HepG2 (cell line): ENCODE measurements around the gene CACNA2D3. TPM values are rescaled to one million over a fixed set of nuclear protein-coding genes. Genes with fewer than 3 reads are reported as not detected.

ENCODE experiments used
- ATAC-seq: fragments of 200-7000 bp; cut with Tn5 transposase; 3 replicates; pipeline ENCODE4 v1.9.1; 2020; ENCODE audit warnings: mild to moderate bottlenecking, moderate library complexity
- BruUV-seq: library from RNA; stranded (reverse); fragments of 400-500 nt; replicated peaks from 2 replicates; lab custom pipeline; 2021; lab: Mats Ljungman, UMichigan
- CTCF ChIA-PET: fragments of 300-600 bp; formaldehyde crosslinking; extraction: SDS; loops from one replicate; lab custom pipeline; 2021; ENCODE audit warnings: low total read pairs, inconsistent platforms, low intra/inter-chr PET ratio; lab: Yijun Ruan, JAX
- POLR2A ChIA-PET: fragments of 350-600 bp; sonication (Branson Sonifier 250); formaldehyde crosslinking; loops from one replicate; lab custom pipeline; 2020; ENCODE audit warnings: antibody characterized with exemption, inconsistent platforms; lab: Yijun Ruan, JAX
- DNase-seq: peaks from one replicate; pipeline ENCODE4 v3.0.0-alpha.2; 2015; ENCODE audit warnings: low spot score
- FAIRE-seq: peaks from 3 replicates; lab custom pipeline; 2011; peaks lifted over from hg19 to GRCh38; lab: Jason Lieb, UNC
- H2AFZ ChIP-seq: one replicate; pipeline ENCODE4 v1.6.1; 2011; ENCODE audit warnings: low read length, inconsistent platforms
- H3K27ac ChIP-seq: fragments of 300-600 bp; 3 replicates; pipeline ENCODE4 v1.8.0; 2011; ENCODE audit warnings: mixed run types, mild to moderate bottlenecking, mixed read lengths, low read length, inconsistent platforms; ENCODE audit not compliant: insufficient read depth; ENCODE audit errors: extremely low read length
- H3K27me3 ChIP-seq, 2 experiments: fragments of 200-600 bp in 1 of 2; 2 replicates in 1 of 2; 3 replicates in 1 of 2; pipeline versions ENCODE4 v1.6.0 to v1.8.0; 2011; ENCODE audit warnings: low read length in 2 of 2, mild to moderate bottlenecking in 2 of 2, moderate library complexity in 2 of 2, inconsistent platforms in 1 of 2; ENCODE audit not compliant: insufficient read depth in 2 of 2, control insufficient read depth in 1 of 2
- H3K36me3 ChIP-seq, 2 experiments: fragments of 200-600 bp in 1 of 2; replicated peaks in 1 of 2; 2 replicates in 1 of 2; 3 replicates in 1 of 2; pipeline versions ENCODE4 v1.5.1 to v1.8.0; 2011; ENCODE audit warnings: low read length in 2 of 2, inconsistent platforms in 1 of 2; ENCODE audit not compliant: insufficient read depth in 2 of 2, control insufficient read depth in 1 of 2
- H3K4me1 ChIP-seq: 2 replicates; pipeline ENCODE4 v1.5.1; 2012; ENCODE audit warnings: low read length, inconsistent platforms; ENCODE audit not compliant: insufficient read depth
- H3K4me2 ChIP-seq: 2 replicates; pipeline ENCODE4 v1.6.0; 2011; ENCODE audit warnings: low read depth, low read length, inconsistent platforms
- H3K4me3 ChIP-seq, 3 experiments: fragments of 200-600 bp in 1 of 3; sonication (generic), shearing (Covaris generic) in 1 of 3; replicated peaks in 1 of 3; 2 replicates each; pipeline ENCODE4 v1.5.1; 2011 to 2016; ENCODE audit warnings: low read length in 3 of 3, inconsistent platforms in 2 of 3, low read depth in 2 of 3, mild to moderate bottlenecking in 2 of 3, control low read depth in 1 of 3, mixed read lengths in 1 of 3; ENCODE audit not compliant: insufficient read depth in 1 of 3
- H3K79me2 ChIP-seq: one replicate; pipeline ENCODE4 v1.6.1; 2011; ENCODE audit warnings: low read length, inconsistent platforms; ENCODE audit not compliant: insufficient read depth
- H3K9ac ChIP-seq: 2 replicates; pipeline ENCODE4 v1.6.0; 2011; ENCODE audit warnings: mild to moderate bottlenecking, low read depth, low read length, inconsistent platforms; ENCODE audit not compliant: insufficient read depth
- H3K9me3 ChIP-seq: 2 replicates; pipeline ENCODE4 v1.5.1; 2012; ENCODE audit warnings: mild to moderate bottlenecking, low read length
- H4K20me1 ChIP-seq: 2 replicates; pipeline ENCODE4 v1.6.0; 2011; ENCODE audit warnings: inconsistent platforms, mild to moderate bottlenecking, low read length, moderate library complexity; ENCODE audit not compliant: insufficient read depth
- ATF7 ChIP-seq, 2 experiments: fragments of 450-650 bp in 1 of 2; sonication (generic) in 1 of 2; formaldehyde crosslinking in 1 of 2; IDR thresholded peaks; 2 replicates each; pipeline versions ENCODE4 v1.4.0 to v1.6.1; 2016 to 2020; ENCODE audit warnings: antibody characterized with exemption in 1 of 2, mild to moderate bottlenecking in 1 of 2, missing genetic modification reagents in 1 of 2
- KLF9 ChIP-seq: IDR thresholded peaks from 2 replicates; pipeline ENCODE4 v1.6.1; 2016; ENCODE audit warnings: low read depth
- NR2F2 ChIP-seq: IDR thresholded peaks from 2 replicates; pipeline ENCODE4 v1.6.1; 2012; ENCODE audit warnings: low read depth, inconsistent platforms, borderline replicate concordance
- SUZ12 ChIP-seq: fragments of 150-350 bp; IDR thresholded peaks from 2 replicates; pipeline ENCODE4 v1.6.1; 2014; ENCODE audit warnings: low read depth, low read length
- TCF7L2 ChIP-seq: IDR thresholded peaks from 2 replicates; pipeline ENCODE4 v1.6.1; 2011; ENCODE audit warnings: mild to moderate bottlenecking, low read depth, low read length, moderate library complexity
- TMF1 ChIP-seq: sonication (generic); formaldehyde crosslinking; IDR thresholded peaks from 2 replicates; pipeline ENCODE4 v1.8.1; 2022; ENCODE audit warnings: low read depth, missing genetic modification reagents
- ZC3H13 ChIP-seq: sonication (generic); formaldehyde crosslinking; IDR thresholded peaks from 2 replicates; pipeline ENCODE4 v1.8.1; 2023; ENCODE audit warnings: mild to moderate bottlenecking, missing genetic modification reagents, moderate library complexity
- ZFP41 ChIP-seq: sonication (generic); formaldehyde crosslinking; IDR thresholded peaks from 2 replicates; pipeline ENCODE4 v1.4.0; 2020; ENCODE audit warnings: mild to moderate bottlenecking, missing genetic modification reagents, borderline replicate concordance
- ZNF225 ChIP-seq: sonication (generic); formaldehyde crosslinking; IDR thresholded peaks from 2 replicates; pipeline ENCODE4 v1.4.0; 2020; ENCODE audit warnings: mild to moderate bottlenecking, missing genetic modification reagents
- ZNF431 ChIP-seq: sonication (generic); formaldehyde crosslinking; IDR thresholded peaks from 2 replicates; pipeline ENCODE4 v1.9.0; 2022; ENCODE audit warnings: missing genetic modification reagents, low read depth, mild to moderate bottlenecking, borderline replicate concordance
- ZNF44 ChIP-seq: sonication (generic); formaldehyde crosslinking; IDR thresholded peaks from 2 replicates; pipeline ENCODE4 v1.5.1; 2020; ENCODE audit warnings: mild to moderate bottlenecking, missing genetic modification reagents
- ZNF510 ChIP-seq: sonication (generic); formaldehyde crosslinking; IDR thresholded peaks from 2 replicates; pipeline ENCODE4 v1.4.0; 2020; ENCODE audit warnings: low read depth, mild to moderate bottlenecking, missing genetic modification reagents
- ZNF570 ChIP-seq: sonication (generic); formaldehyde crosslinking; IDR thresholded peaks from 2 replicates; pipeline ENCODE4 v1.4.0; 2020; ENCODE audit warnings: mild to moderate bottlenecking, missing genetic modification reagents, borderline replicate concordance
- ZNF644 ChIP-seq: IDR thresholded peaks from 2 replicates; pipeline ENCODE4 v1.6.1; 2016; ENCODE audit warnings: low read depth
- ZNF660 ChIP-seq: sonication (generic); formaldehyde crosslinking; IDR thresholded peaks from 2 replicates; pipeline ENCODE4 v1.5.1; 2020; ENCODE audit warnings: mild to moderate bottlenecking, low read depth, missing genetic modification reagents, borderline replicate concordance
- WGBS: methylation state at CpG from one replicate; pipeline ENCODE4 v1.1.6; 2017; ENCODE audit warnings: low lambda C conversion rate; 5-methylcytosine and 5-hydroxymethylcytosine counted together
- in situ Hi-C: cut with HindIII; loops from 2 replicates; pipeline ENCODE4 v1.10.0; 2017; ENCODE audit warnings: low pct_unique_long_range_greater_than_20kb; ENCODE audit not compliant: extremely low pct_ligation_motif_present
- intact Hi-C: fragments of 100-400 bp; cut with micrococcal nuclease; formaldehyde crosslinking; loops from one replicate; pipeline ENCODE4 v1.10.0; 2022; ENCODE audit not compliant: unreplicated experiment
- polyA plus RNA-seq, 8 experiments: library from polyadenylated mRNA; depleted of rRNA in 3 of 8; stranded (reverse) in 7 of 8; unstranded in 1 of 8; fragments of >200 nt; fragmentation: Illumina TruSeq in 4 of 8; extraction: Trizol in 4 of 8; gene quantifications; 2 replicates each; pipeline versions ENCODE4 v1.2.1 to v1.2.3, GENCODE V29; 2011 to 2016; ENCODE audit warnings: low read depth in 4 of 8, missing spikeins in 1 of 8, mixed read lengths in 1 of 8; ENCODE audit not compliant: insufficient read depth in 1 of 8
- total RNA-seq, 5 experiments: library from RNA; depleted of rRNA; stranded (reverse); fragments of >200 nt; fragmentation: Illumina TruSeq; extraction: Trizol; gene quantifications; 2 replicates each; pipeline ENCODE4 v1.2.3, GENCODE V29; 2016; ENCODE audit warnings: low read depth in 1 of 5
- TF ChIP-seq, protein P1 (sequence below): sonication (generic); formaldehyde crosslinking; IDR thresholded peaks from 2 replicates; pipeline ENCODE4 v1.8.1; 2023; ENCODE audit warnings: missing genetic modification reagents, inconsistent platforms, borderline replicate concordance
- TF ChIP-seq, protein P2 (sequence below): sonication (generic); formaldehyde crosslinking; IDR thresholded peaks from 2 replicates; pipeline ENCODE4 v1.4.0; 2020; ENCODE audit warnings: mild to moderate bottlenecking, low read depth, missing genetic modification reagents
- TF ChIP-seq, protein P3 (sequence below): sonication (generic); formaldehyde crosslinking; IDR thresholded peaks from 2 replicates; pipeline ENCODE4 v1.9.0; 2021; ENCODE audit warnings: missing genetic modification reagents, borderline replicate concordance
- TF ChIP-seq, protein P4 (sequence below): sonication (generic); formaldehyde crosslinking; conservative IDR thresholded peaks from 2 replicates; pipeline ENCODE4 v1.5.0; 2020; ENCODE audit warnings: missing genetic modification reagents

The CACNA2D3 gene
- total and polyA plus RNA-seq, 2 of the 13 experiments (the other 11 are each of a cell fraction or from before 2014, with no cell fraction given) = not detected

DNA sequence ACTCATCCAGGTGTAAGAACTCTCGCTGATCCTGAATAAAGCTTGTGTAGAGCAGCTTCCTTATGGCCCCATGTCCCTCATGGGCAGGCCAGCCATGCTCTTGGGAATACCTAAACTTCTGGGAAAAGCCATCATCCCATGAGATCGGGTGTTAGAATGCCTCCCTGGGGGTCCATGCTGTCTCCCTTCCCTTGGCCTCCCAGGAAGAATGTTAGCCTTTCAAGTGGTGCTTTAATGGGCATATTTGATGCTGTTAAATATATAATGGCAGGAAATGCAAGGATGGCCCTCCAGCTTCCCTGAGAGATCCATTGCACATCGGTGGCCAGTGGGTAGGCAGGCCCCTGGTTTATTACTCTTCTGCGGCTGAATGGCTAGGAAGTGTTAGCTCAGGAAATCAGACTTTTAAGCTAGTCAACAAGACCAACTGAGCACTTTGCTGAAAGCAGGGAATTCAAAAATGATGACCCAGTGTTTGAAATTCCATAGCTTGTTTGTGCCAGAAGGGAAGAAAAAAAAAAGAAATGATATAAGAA, 866.0 kb downstream of the CACNA2D3 start:
- ChIA-PET POLR2A (no interaction called here), CTCF (no interaction called here)
- no peak overlapping the region for H3K4me2 ChIP-seq
- in situ Hi-C loops (no loop called here), intact Hi-C loops (no loop called here)
- H3K4me1 ChIP-seq = no peaks in the 10 kb centered on the region
- DNase-seq = no peak
- no peaks in the 10 kb centered on the region for H3K27me3 ChIP-seq
- H3K4me3 ChIP-seq = no peak overlapping the region
- no TSS peak for BruUV-seq
- no peak overlapping the region for H2AFZ ChIP-seq
- ATAC-seq = no peak
- H4K20me1 ChIP-seq = no peaks in the 10 kb centered on the region
- no peak for TF ChIP-seq SUZ12
- no peak for TF ChIP-seq ZNF570 (CRISPR knock-in tag)
- no peak for TF ChIP-seq ZNF644
- no peak for TF ChIP-seq ZNF660 (CRISPR knock-in tag)
- TF ChIP-seq ZC3H13 = no peak
- TF ChIP-seq, protein P1, sequence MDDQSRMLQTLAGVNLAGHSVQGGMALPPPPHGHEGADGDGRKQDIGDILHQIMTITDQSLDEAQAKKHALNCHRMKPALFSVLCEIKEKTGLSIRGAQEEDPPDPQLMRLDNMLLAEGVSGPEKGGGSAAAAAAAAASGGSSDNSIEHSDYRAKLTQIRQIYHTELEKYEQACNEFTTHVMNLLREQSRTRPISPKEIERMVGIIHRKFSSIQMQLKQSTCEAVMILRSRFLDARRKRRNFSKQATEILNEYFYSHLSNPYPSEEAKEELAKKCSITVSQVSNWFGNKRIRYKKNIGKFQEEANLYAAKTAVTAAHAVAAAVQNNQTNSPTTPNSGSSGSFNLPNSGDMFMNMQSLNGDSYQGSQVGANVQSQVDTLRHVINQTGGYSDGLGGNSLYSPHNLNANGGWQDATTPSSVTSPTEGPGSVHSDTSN (CRISPR knock-in tag) = no peak
- TF ChIP-seq ATF7 (IDR thresholded peaks at IDR 0.05) = no peak
- TF ChIP-seq ATF7 (CRISPR knock-in tag; IDR thresholded peaks at IDR 0.05) = no peak
- no peak for TF ChIP-seq ZNF44
- TF ChIP-seq KLF9 = no peak
- no peak for TF ChIP-seq TMF1 (CRISPR knock-in tag)
- TF ChIP-seq ZFP41 (CRISPR knock-in tag) = no peak
- TF ChIP-seq, protein P2, sequence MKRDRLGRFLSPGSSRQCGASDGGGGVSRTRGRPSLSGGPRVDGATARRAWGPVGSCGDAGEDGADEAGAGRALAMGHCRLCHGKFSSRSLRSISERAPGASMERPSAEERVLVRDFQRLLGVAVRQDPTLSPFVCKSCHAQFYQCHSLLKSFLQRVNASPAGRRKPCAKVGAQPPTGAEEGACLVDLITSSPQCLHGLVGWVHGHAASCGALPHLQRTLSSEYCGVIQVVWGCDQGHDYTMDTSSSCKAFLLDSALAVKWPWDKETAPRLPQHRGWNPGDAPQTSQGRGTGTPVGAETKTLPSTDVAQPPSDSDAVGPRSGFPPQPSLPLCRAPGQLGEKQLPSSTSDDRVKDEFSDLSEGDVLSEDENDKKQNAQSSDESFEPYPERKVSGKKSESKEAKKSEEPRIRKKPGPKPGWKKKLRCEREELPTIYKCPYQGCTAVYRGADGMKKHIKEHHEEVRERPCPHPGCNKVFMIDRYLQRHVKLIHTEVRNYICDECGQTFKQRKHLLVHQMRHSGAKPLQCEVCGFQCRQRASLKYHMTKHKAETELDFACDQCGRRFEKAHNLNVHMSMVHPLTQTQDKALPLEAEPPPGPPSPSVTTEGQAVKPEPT (CRISPR knock-in tag) = no peak
- TF ChIP-seq ZNF510 (CRISPR knock-in tag) = no peak
- TF ChIP-seq TCF7L2 = no peak
- no peak for TF ChIP-seq ZNF431 (CRISPR knock-in tag)
- TF ChIP-seq, protein P3, sequence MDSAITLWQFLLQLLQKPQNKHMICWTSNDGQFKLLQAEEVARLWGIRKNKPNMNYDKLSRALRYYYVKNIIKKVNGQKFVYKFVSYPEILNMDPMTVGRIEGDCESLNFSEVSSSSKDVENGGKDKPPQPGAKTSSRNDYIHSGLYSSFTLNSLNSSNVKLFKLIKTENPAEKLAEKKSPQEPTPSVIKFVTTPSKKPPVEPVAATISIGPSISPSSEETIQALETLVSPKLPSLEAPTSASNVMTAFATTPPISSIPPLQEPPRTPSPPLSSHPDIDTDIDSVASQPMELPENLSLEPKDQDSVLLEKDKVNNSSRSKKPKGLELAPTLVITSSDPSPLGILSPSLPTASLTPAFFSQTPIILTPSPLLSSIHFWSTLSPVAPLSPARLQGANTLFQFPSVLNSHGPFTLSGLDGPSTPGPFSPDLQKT (CRISPR knock-in tag) = no peak
- TF ChIP-seq, protein P4, sequence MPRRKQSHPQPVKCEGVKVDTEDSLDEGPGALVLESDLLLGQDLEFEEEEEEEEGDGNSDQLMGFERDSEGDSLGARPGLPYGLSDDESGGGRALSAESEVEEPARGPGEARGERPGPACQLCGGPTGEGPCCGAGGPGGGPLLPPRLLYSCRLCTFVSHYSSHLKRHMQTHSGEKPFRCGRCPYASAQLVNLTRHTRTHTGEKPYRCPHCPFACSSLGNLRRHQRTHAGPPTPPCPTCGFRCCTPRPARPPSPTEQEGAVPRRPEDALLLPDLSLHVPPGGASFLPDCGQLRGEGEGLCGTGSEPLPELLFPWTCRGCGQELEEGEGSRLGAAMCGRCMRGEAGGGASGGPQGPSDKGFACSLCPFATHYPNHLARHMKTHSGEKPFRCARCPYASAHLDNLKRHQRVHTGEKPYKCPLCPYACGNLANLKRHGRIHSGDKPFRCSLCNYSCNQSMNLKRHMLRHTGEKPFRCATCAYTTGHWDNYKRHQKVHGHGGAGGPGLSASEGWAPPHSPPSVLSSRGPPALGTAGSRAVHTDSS (CRISPR knock-in tag) = no peak
- no peak for TF ChIP-seq NR2F2
- TF ChIP-seq ZNF225 (CRISPR knock-in tag) = no peak
- no peaks in the 10 kb centered on the region for H3K79me2 ChIP-seq
- H3K9ac ChIP-seq = no peak overlapping the region
- FAIRE-seq = no peak
- WGBS = 54% methylated on average over 3 of the region's 4 CpGs
- no peaks in the 10 kb centered on the region for H3K36me3 ChIP-seq
- H3K27ac ChIP-seq = no peak overlapping the region
- H3K9me3 ChIP-seq = 0 out of 2 replicates have a peak, but pooled peaks cover 5% of the 10 kb centered on the region
